Parathyroid adenoma (tissue), 2 donors: Measurements from ENCODE around the gene UNC119.

Experiments used
- H2AFZ ChIP-seq: fragments of 300-600 bp; sonication (generic); one replicate; pipeline ENCODE4 v1.7.0; 2017; ENCODE audit warnings: antibody characterized with exemption, mild to moderate bottlenecking
- H3K27ac ChIP-seq: fragments of 300-600 bp; sonication (generic); one replicate; pipeline ENCODE4 v1.7.0; 2017
- H3K27me3 ChIP-seq: fragments of 300-600 bp; sonication (generic); one replicate; pipeline ENCODE4 v1.7.0; 2017; ENCODE audit warnings: low read length; ENCODE audit not compliant: control insufficient read depth, insufficient read depth
- H3K36me3 ChIP-seq: fragments of 300-600 bp; sonication (generic); one replicate; pipeline ENCODE4 v1.7.0; 2017; ENCODE audit warnings: low read length; ENCODE audit not compliant: control insufficient read depth, insufficient read depth
- H3K4me1 ChIP-seq: fragments of 300-600 bp; sonication (generic); one replicate; pipeline ENCODE4 v1.7.0; 2017; ENCODE audit warnings: control low read depth
- H3K4me2 ChIP-seq: fragments of 300-600 bp; sonication (generic); one replicate; pipeline ENCODE4 v1.7.0; 2017; ENCODE audit warnings: low read length
- H3K4me3 ChIP-seq: fragments of 300-600 bp; sonication (generic); one replicate; pipeline ENCODE4 v1.7.0; 2017; ENCODE audit warnings: low read depth, low read length
- H3K79me2 ChIP-seq: fragments of 300-600 bp; sonication (generic); one replicate; pipeline ENCODE4 v1.7.0; 2017; ENCODE audit warnings: control low read depth
- H3K9ac ChIP-seq: fragments of 300-600 bp; sonication (generic); one replicate; pipeline ENCODE4 v1.7.0; 2017; ENCODE audit warnings: mild to moderate bottlenecking
- H3K9me3 ChIP-seq: fragments of 300-600 bp; sonication (generic); one replicate; pipeline ENCODE4 v1.7.0; 2017; ENCODE audit warnings: low read length; ENCODE audit not compliant: control insufficient read depth
- CTCF ChIP-seq: fragments of 300-600 bp; sonication (generic); IDR thresholded peaks from one replicate; pipeline ENCODE4 v1.7.0; 2017; ENCODE audit warnings: antibody characterized with exemption, mild to moderate bottlenecking
- donor health status: primary hyperparathyroidism.

The UNC119 gene

GRCh38 chr17:28538296-28538895 lies 14.0 kb downstream of the UNC119 start:
- TF ChIP-seq CTCF, result no peak
- Histone ChIP-seq H3K4me2 (no peak overlapping the region), H3K36me3 (no peaks in the 10 kb centered on the region), H3K9me3 (no peaks in the 10 kb centered on the region), H3K4me3 (no peak overlapping the region), H3K27me3 (no peaks in the 10 kb centered on the region), H3K4me1 (no peaks in the 10 kb centered on the region), H3K9ac (no peak overlapping the region), H2AFZ (no peak overlapping the region), H3K79me2 (no peaks in the 10 kb centered on the region), H3K27ac (no peak overlapping the region)

GRCh38 chr17:28537219-28537610 lies 15.2 kb downstream of the UNC119 start:
- Histone ChIP-seq H3K27me3 (no peaks in the 10 kb centered on the region), H3K4me3 (no peak overlapping the region), H3K79me2 (no peaks in the 10 kb centered on the region), H2AFZ (no peak overlapping the region), H3K4me2 (no peak overlapping the region), H3K4me1 (no peaks in the 10 kb centered on the region), H3K9ac (no peak overlapping the region), H3K36me3 (no peaks in the 10 kb centered on the region), H3K27ac (no peak overlapping the region), H3K9me3 (no peaks in the 10 kb centered on the region)
- no peak for TF ChIP-seq CTCF

- Histone ChIP-seq H3K9me3 (no peaks in the 10 kb centered on the region), H3K4me3 (no peak overlapping the region), H3K9ac (no peak overlapping the region), H3K36me3 (no peaks in the 10 kb centered on the region), H3K27ac (no peak overlapping the region), H3K79me2 (no peaks in the 10 kb centered on the region), H2AFZ (no peak overlapping the region), H3K27me3 (no peaks in the 10 kb centered on the region), H3K4me1 (no peaks in the 10 kb centered on the region), H3K4me2 (no peak overlapping the region)
- TF ChIP-seq CTCF, result no peak
Observed at GRCh38 chr17:28536532-28537218, 15.7 kb downstream of the UNC119 start.

- H3K4me2 ChIP-seq, result no peak overlapping the region
Observed at GRCh38 chr17:28534740-28535375, 17.6 kb downstream of the UNC119 start.

More at GRCh38 chr17:28534740-28535375, 17.6 kb downstream of the UNC119 start:
- no peaks in the 10 kb centered on the region for H3K79me2 ChIP-seq
- H3K36me3 ChIP-seq, result no peaks in the 10 kb centered on the region
- H3K4me1 ChIP-seq, result no peaks in the 10 kb centered on the region
- no peak overlapping the region for H3K9ac ChIP-seq
- TF ChIP-seq CTCF, result no peak
- H3K27ac ChIP-seq, result no peak overlapping the region
- no peak overlapping the region for H2AFZ ChIP-seq
- no peak overlapping the region for H3K4me3 ChIP-seq
- H3K27me3 ChIP-seq, result no peaks in the 10 kb centered on the region
- H3K9me3 ChIP-seq, result no peaks in the 10 kb centered on the region
